K562 (cell line): ENCODE results near the gene FRMD4A. TPM values are rescaled to one million over a fixed set of nuclear protein-coding genes. Genes with fewer than 3 reads are reported as not detected.

Source experiments
- ATAC-seq: fragments of 200-7000 bp; cut with Tn5 transposase; 3 replicates; pipeline ENCODE4 v1.9.1; 2020; ENCODE audit warnings: moderate library complexity
- BruUV-seq: library from RNA; stranded (reverse); fragments of 400-500 nt; replicated peaks from 2 replicates; lab custom pipeline; 2021; lab: Mats Ljungman, UMichigan
- CTCF ChIA-PET: fragments of 300-600 bp; formaldehyde crosslinking; extraction: SDS; loops from one replicate; lab custom pipeline; 2021; ENCODE audit warnings: low intra/inter-chr PET ratio; lab: Yijun Ruan, JAX
- POLR2A ChIA-PET: fragments of 300-600, 350-650 bp; sonication (Branson Sonifier 250); formaldehyde crosslinking; extraction: SDS; loops from one replicate; lab custom pipeline; 2021; ENCODE audit warnings: antibody characterized with exemption, inconsistent platforms; lab: Yijun Ruan, JAX
- DNase-seq, 4 experiments: peaks; one replicate each; pipeline versions ENCODE4 v3.0.0 to v3.0.0-alpha.2; 2011 to 2018; ENCODE audit warnings: low spot score in 3 of 4, mixed read lengths in 3 of 4; ENCODE audit errors: extremely low read depth in 1 of 4
- FAIRE-seq: peaks from 2 replicates; lab custom pipeline; 2011; peaks lifted over from hg19 to GRCh38; lab: Jason Lieb, UNC
- H2AFZ ChIP-seq: 2 replicates; pipeline ENCODE4 v1.6.0; 2011; ENCODE audit warnings: low read depth, low read length, control low read depth, inconsistent platforms
- H3K27ac ChIP-seq: fragments of 200-600 bp; 3 replicates; pipeline ENCODE4 v1.8.0; 2011; ENCODE audit warnings: low read depth, mild to moderate bottlenecking, control low read depth, inconsistent platforms, low read length, moderate library complexity, mixed read lengths; ENCODE audit errors: extremely low read depth
- H3K27me3 ChIP-seq, 2 experiments: fragments of 300-600 bp in 1 of 2; 2 replicates in 1 of 2; 3 replicates in 1 of 2; pipeline versions ENCODE4 v1.6.0 to v1.8.0; 2011; ENCODE audit warnings: inconsistent platforms in 2 of 2, low read length in 2 of 2, mild to moderate bottlenecking in 1 of 2, mixed read lengths in 1 of 2, moderate library complexity in 1 of 2; ENCODE audit not compliant: control insufficient read depth in 2 of 2, insufficient read depth in 2 of 2
- H3K36me3 ChIP-seq: fragments of 300-600 bp; 3 replicates; pipeline ENCODE4 v1.8.0; 2011; ENCODE audit warnings: mild to moderate bottlenecking, low read length, inconsistent platforms; ENCODE audit not compliant: control insufficient read depth, insufficient read depth
- H3K4me1 ChIP-seq, 2 experiments: fragments of 200-600 bp in 1 of 2; replicated peaks in 1 of 2; 2 replicates in 1 of 2; 3 replicates in 1 of 2; pipeline versions ENCODE4 v1.5.1 to v1.8.0; 2011; ENCODE audit warnings: inconsistent platforms in 2 of 2, low read length in 2 of 2, mild to moderate bottlenecking in 1 of 2, mixed read lengths in 1 of 2, moderate library complexity in 1 of 2; ENCODE audit not compliant: control insufficient read depth in 2 of 2, insufficient read depth in 2 of 2
- H3K4me2 ChIP-seq: 2 replicates; pipeline ENCODE4 v1.6.1; 2011; ENCODE audit warnings: low read length, control low read depth, inconsistent platforms, mixed read lengths; ENCODE audit not compliant: insufficient read depth
- H3K4me3 ChIP-seq: fragments of 200-600 bp; sonication (generic), shearing (Covaris generic); 2 replicates; pipeline ENCODE4 v1.5.1; 2016; ENCODE audit warnings: control low read depth, inconsistent platforms
- H3K79me2 ChIP-seq: fragments of 200-600 bp; 3 replicates; pipeline ENCODE4 v1.8.0; 2011; ENCODE audit warnings: low read length, inconsistent platforms; ENCODE audit not compliant: control insufficient read depth, insufficient read depth
- H3K9ac ChIP-seq, 2 experiments: 2 replicates each; pipeline versions ENCODE4 v1.6.0 to v1.6.1; 2011; ENCODE audit warnings: low read depth in 2 of 2, low read length in 2 of 2, control low read depth in 1 of 2, inconsistent platforms in 1 of 2, mild to moderate bottlenecking in 1 of 2, mixed read lengths in 1 of 2; ENCODE audit not compliant: insufficient read depth in 1 of 2
- H3K9me1 ChIP-seq: one replicate; pipeline ENCODE4 v1.6.0; 2011; ENCODE audit warnings: inconsistent platforms, mild to moderate bottlenecking, low read length, moderate library complexity; ENCODE audit not compliant: control insufficient read depth, insufficient read depth
- H3K9me3 ChIP-seq: replicated peaks from 2 replicates; pipeline ENCODE4 v1.5.1; 2011; ENCODE audit warnings: low read depth, low read length, inconsistent platforms; ENCODE audit not compliant: control insufficient read depth, insufficient read depth
- H4K20me1 ChIP-seq: replicated peaks from 2 replicates; pipeline ENCODE4 v1.6.1; 2011; ENCODE audit warnings: low read length, inconsistent platforms, mixed read lengths; ENCODE audit not compliant: control insufficient read depth, insufficient read depth
- GABPB2 ChIP-seq: fragments of 250-450 bp; sonication (Bioruptor Pico); conservative IDR thresholded peaks from 2 replicates; pipeline ENCODE4 v1.5.1; 2021; ENCODE audit warnings: mild to moderate bottlenecking
- PRMT5 ChIP-seq: sonication (generic); formaldehyde crosslinking; IDR thresholded peaks from 2 replicates; pipeline ENCODE4 v1.5.0; 2020; ENCODE audit warnings: missing genetic modification reagents
- WGBS: fragments of 100-300 bp; shearing (Covaris generic); methylation state at CpG from one replicate; pipeline ENCODE4 v1.1.6; 2016; ENCODE audit warnings: low coverage, mixed read lengths; ENCODE audit not compliant: insufficient coverage; ENCODE audit errors: missing lambda C conversion rate; 5-methylcytosine and 5-hydroxymethylcytosine counted together
- in situ Hi-C: fragments of 300-500 bp; cut with MboI; formaldehyde crosslinking; loops from 4 replicates; pipeline ENCODE4 v1.15.0; 2018; ENCODE audit warnings: inconsistent platforms, mixed read lengths
- intact Hi-C: fragments of 100-400 bp; cut with micrococcal nuclease; formaldehyde crosslinking; loops from 2 replicates; pipeline ENCODE4 v1.14.2; 2022
- polyA plus RNA-seq, 8 experiments: library from polyadenylated mRNA; depleted of rRNA in 4 of 8; stranded (reverse) in 5 of 8; unstranded in 3 of 8; fragments of >200 nt; fragmentation: Nextera tagmentation in 2 of 8; fragmentation: Illumina TruSeq in 1 of 8; extraction: Ambion mirVana in 2 of 8; extraction: Trizol in 1 of 8; gene quantifications; 2 replicates each; pipeline versions ENCODE4 v1.2.1 to v1.2.3, GENCODE V29; 2011 to 2014; ENCODE audit warnings: inconsistent platforms in 1 of 8, missing spikeins in 1 of 8
- total RNA-seq, 7 experiments: library from RNA; depleted of rRNA in 6 of 7; stranded (reverse); fragments of >200 nt in 6 of 7; fragmentation: Illumina TruSeq in 2 of 7; extraction: Trizol in 2 of 7; gene quantifications; 2 replicates each; pipeline versions ENCODE4 v1.2.1 to v1.2.3, GENCODE V29; 2011 to 2021; ENCODE audit warnings: low replicate concordance in 1 of 7
- TF ChIP-seq, protein P1 (sequence below): fragments of 450-650 bp; conservative IDR thresholded peaks from 2 replicates; pipeline ENCODE4 v1.6.1; 2016; ENCODE audit warnings: missing genetic modification characterization, low read depth, mild to moderate bottlenecking, control low read depth, missing compliant biosample characterization
- TF ChIP-seq, protein P2 (sequence below): fragments of 250-450 bp; sonication (Bioruptor Pico); IDR thresholded peaks from 2 replicates; pipeline ENCODE4 v1.9.0; 2021; ENCODE audit warnings: mild to moderate bottlenecking

The FRMD4A gene
- total and polyA plus RNA-seq, 9 of the 15 experiments (the other 6 are each of a cell fraction or from before 2014, with no cell fraction given): 0.80 to 5.2 (median 3.0) TPM

DNA sequence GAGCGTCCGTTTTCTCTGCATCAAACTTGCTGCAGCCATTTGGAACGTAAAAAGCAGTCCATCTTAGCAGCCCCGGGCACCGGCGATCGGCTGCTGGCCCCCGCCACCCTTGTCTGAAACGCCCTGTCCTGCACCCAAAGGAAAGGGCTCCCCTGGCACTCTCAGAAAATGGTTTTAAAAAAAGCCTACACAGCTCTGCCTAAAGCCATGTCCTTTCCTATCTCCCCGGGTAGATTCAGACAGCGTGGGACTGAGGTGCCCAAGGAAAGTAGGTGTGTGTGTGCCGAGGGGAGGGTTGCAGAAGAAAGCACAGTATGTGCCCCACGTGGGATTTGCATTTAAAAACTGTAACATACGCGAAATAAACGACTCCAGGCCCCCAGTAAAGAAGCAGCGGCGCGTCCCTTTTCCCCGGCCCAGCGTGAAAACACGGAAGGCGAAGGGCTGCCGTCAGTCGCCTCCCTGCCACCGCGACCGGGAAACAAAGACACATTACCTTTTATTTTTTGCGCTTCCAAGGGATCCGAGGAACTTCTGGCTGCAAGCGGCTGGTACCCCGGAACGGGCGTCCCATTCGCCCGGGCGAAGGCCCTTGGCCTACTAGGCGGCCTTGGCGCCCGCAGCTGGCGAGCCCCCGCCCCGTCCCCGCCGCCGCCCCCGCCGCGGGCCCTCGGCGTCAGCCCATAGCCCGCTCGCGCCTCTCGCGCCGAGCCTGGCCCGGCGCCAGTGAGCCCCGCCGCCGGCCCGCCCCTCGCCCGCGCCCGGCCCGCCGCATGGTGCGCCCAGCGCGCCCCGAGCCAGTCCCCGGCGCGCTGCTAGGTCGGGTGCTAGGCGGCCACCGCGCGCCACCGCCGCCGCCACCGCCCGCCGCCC lies 439.4 kb downstream of the FRMD4A start:
- no peak for FAIRE-seq
- no TSS peak for BruUV-seq
- ATAC-seq: no peak
- Histone ChIP-seq H3K9ac (no peak overlapping the region), H3K36me3 (no peaks in the 10 kb centered on the region), H3K4me2 (no peak overlapping the region), H3K79me2 (no peaks in the 10 kb centered on the region), H2AFZ (no peak overlapping the region), H3K27ac (no peak overlapping the region), H3K9me1 (no peaks in the 10 kb centered on the region), H3K4me1 (no peaks in the 10 kb centered on the region), H3K27me3 (peaks cover 25 to 55% of the 10 kb centered on the region in 2 experiments; a peak in 4 of 5 replicates), H3K9me3 (no peaks in the 10 kb centered on the region), H3K4me3 (no peak overlapping the region), H4K20me1 (peaks cover 6% of the 10 kb centered on the region; the same call in 1 of the 2 replicates)
- intact Hi-C loops: no loop called here
- DNase-seq: peak in 1 of 4 experiments; percentile 11
- in situ Hi-C loops: no loop called here
- WGBS: 2% methylated on average over 25 of the region's 87 CpGs
- ChIA-PET CTCF (interaction anchor here (0.6 kb wide), 1 partner anchor 652 kb away, joined by 3 read pairs; no protein-coding TSS in a partner anchor), POLR2A (no interaction called here)
- TF ChIP-seq GABPB2 (CRISPR knock-in tag) (no peak), PRMT5 (no peak)
- TF ChIP-seq, protein P1, sequence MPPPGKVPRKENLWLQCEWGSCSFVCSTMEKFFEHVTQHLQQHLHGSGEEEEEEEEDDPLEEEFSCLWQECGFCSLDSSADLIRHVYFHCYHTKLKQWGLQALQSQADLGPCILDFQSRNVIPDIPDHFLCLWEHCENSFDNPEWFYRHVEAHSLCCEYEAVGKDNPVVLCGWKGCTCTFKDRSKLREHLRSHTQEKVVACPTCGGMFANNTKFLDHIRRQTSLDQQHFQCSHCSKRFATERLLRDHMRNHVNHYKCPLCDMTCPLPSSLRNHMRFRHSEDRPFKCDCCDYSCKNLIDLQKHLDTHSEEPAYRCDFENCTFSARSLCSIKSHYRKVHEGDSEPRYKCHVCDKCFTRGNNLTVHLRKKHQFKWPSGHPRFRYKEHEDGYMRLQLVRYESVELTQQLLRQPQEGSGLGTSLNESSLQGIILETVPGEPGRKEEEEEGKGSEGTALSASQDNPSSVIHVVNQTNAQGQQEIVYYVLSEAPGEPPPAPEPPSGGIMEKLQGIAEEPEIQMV: no peak
- TF ChIP-seq, protein P2, sequence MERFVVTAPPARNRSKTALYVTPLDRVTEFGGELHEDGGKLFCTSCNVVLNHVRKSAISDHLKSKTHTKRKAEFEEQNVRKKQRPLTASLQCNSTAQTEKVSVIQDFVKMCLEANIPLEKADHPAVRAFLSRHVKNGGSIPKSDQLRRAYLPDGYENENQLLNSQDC (CRISPR knock-in tag): no peak
